DMS79 (cell line): ENCODE results near the gene ASB8.
"Not testable (repeated sequence)": the region's sequence is repeated elsewhere in the genome, so short reads cannot be mapped to it uniquely, and the experiment has no call there.

Experiments used
- DNase-seq: peaks from one replicate; lab custom pipeline; 2025; lab: John Stamatoyannopoulos, UW

ASB8 gene

GRCh38 chr12:48142818-48143674 lies 14.3 kb downstream of the ASB8 start:
- no peak for DNase-seq

GRCh38 chr12:48135027-48135426 lies 22.3 kb downstream of the ASB8 start:
- no peak for DNase-seq

GRCh38 chr12:48132826-48133225 lies 24.5 kb downstream of the ASB8 start:
- DNase-seq: no peak

- DNase-seq: no peak
Measured at GRCh38 chr12:48131517-48131916, 25.8 kb downstream of the ASB8 start.

- no peak for DNase-seq
Measured at GRCh38 chr12:48129376-48129775, 27.9 kb downstream of the ASB8 start.

GRCh38 chr12:48128800-48129199 lies 28.5 kb downstream of the ASB8 start:
- DNase-seq: no peak

- DNase-seq: no peak
Measured at GRCh38 chr12:48126953-48127630, 30.2 kb downstream of the ASB8 start.

- DNase-seq: no peak
Measured at GRCh38 chr12:48125985-48126384, 31.3 kb downstream of the ASB8 start.

GRCh38 chr12:48125542-48125941 lies 31.8 kb downstream of the ASB8 start:
- not testable (repeated sequence) for DNase-seq

GRCh38 chr12:48123169-48123568 lies 34.1 kb downstream of the ASB8 start:
- no peak for DNase-seq

- no peak for DNase-seq
Measured at GRCh38 chr12:48122065-48122834, 35.1 kb downstream of the ASB8 start.

GRCh38 chr12:48121522-48121921 lies 35.8 kb downstream of the ASB8 start:
- no peak for DNase-seq

- no peak for DNase-seq
Measured at GRCh38 chr12:48119834-48120195, 37.5 kb downstream of the ASB8 start.

GRCh38 chr12:48119078-48119833 lies 38.1 kb downstream of the ASB8 start, which contains the start of gene PFKM:
Gene PFKM (plus strand): TSS chr12:48119364. CDS start chr12:48122775, 3,411 bp downstream.
- peak; percentile 83 for DNase-seq

- DNase-seq: no peak
Measured at GRCh38 chr12:48118284-48118871, 38.9 kb downstream of the ASB8 start.

GRCh38 chr12:48115957-48116356 lies 41.4 kb downstream of the ASB8 start:
- no peak for DNase-seq

GRCh38 chr12:48111312-48111693 lies 46.0 kb downstream of the ASB8 start:
- DNase-seq: not testable (repeated sequence)

- DNase-seq: no peak
Measured at GRCh38 chr12:48110691-48111311, 46.5 kb downstream of the ASB8 start.

- DNase-seq: no peak
Measured at GRCh38 chr12:48109424-48109823, 47.9 kb downstream of the ASB8 start.

GRCh38 chr12:48106681-48107613 lies 50.4 kb downstream of the ASB8 start:
- no peak for DNase-seq
